ENCODE measurements around the gene TRPM5. TPM values are rescaled to one million over a fixed set of nuclear protein-coding genes. Genes with fewer than 3 reads are reported as not detected.

Gene TRPM5
- total and polyA plus RNA-seq, 9 of the 15 experiments (the other 6 are each of a cell fraction or from before 2014, with no cell fraction given), result not detected

DNA sequence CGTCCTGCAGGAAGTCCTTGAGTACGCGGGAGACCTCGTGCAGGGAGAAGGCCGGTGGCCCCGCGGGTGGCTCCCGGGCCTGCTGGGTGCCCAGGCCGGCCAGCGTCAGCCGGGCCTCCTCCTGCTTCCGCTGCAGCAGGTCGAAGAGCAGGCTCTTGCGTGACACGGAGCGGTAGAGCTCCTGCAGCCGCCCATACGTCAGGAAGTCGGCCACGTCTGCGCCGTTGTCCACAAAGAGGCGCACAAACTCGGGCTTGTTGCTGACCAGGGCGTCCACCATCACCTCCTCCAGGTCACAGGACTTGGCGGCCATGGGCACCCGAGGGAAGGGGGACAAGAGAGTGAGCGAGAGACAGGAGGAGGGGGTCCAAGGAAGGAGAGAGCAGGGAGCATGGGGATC lies 29.1 kb downstream of the TRPM5 start:
- no TSS peak for BruUV-seq (replicated peaks)
- peaks cover 12 to 74% of the 10 kb centered on the region in 2 experiments; a peak in 4 of 5 replicates for H3K27me3 ChIP-seq (ENCODE audit: control insufficient read depth in 2 of 2, insufficient read depth in 2 of 2, low read length in 2 of 2)
- CTCF ChIA-PET (ENCODE audit: low intra/inter-chr PET ratio), result interaction anchor here (0.6 kb wide), 1 partner anchor 115 kb away, joined by 3 read pairs; no protein-coding TSS in a partner anchor
- H3K4me2 ChIP-seq (ENCODE audit: insufficient read depth, low read length), result no peak overlapping the region
- H3K4me3 ChIP-seq, result no peak overlapping the region
- FAIRE-seq (no peak), ATAC-seq (no peak), DNase-seq (ENCODE audit: extremely low read depth in 1 of 4, low spot score in 3 of 4) (no peak)
- no peaks in the 10 kb centered on the region for H3K9me3 ChIP-seq (replicated peaks; ENCODE audit: control insufficient read depth, insufficient read depth, low read depth, low read length)
- no peak overlapping the region for H3K27ac ChIP-seq (ENCODE audit: extremely low read depth, low read depth, low read length)
- H2AFZ ChIP-seq (ENCODE audit: low read depth, low read length), result no peak overlapping the region
- WGBS (ENCODE audit: insufficient coverage, low coverage, missing lambda C conversion rate), result 27% methylated on average over 25 of the region's 28 CpGs
- intact Hi-C loops (cut with micrococcal nuclease), result no loop called here
- POLR2A ChIA-PET, result no interaction called here
- in situ Hi-C loops (cut with MboI), result loop anchor here (5.0 kb wide), 2 partner anchors 103 to 213 kb away; no protein-coding TSS in a partner anchor
- 0 out of 4 replicates have a peak overlapping the region, but pooled peaks of 1 of the 2 experiments have one; percentile 45 for H3K9ac ChIP-seq (ENCODE audit: insufficient read depth in 1 of 2, low read depth in 2 of 2, low read length in 2 of 2)
- no peaks in the 10 kb centered on the region for H3K36me3 ChIP-seq (ENCODE audit: control insufficient read depth, insufficient read depth, low read length)
- H3K9me1 ChIP-seq (ENCODE audit: control insufficient read depth, insufficient read depth, low read length), result no peaks in the 10 kb centered on the region
- peaks cover 11% of the 10 kb centered on the region; the same call in 1 of the 2 replicates for H4K20me1 ChIP-seq (replicated peaks; ENCODE audit: control insufficient read depth, insufficient read depth, low read length)
- H3K79me2 ChIP-seq (ENCODE audit: control insufficient read depth, insufficient read depth, low read length), result no peaks in the 10 kb centered on the region
- TF ChIP-seq FOSL1 (tag; conservative IDR thresholded peaks at IDR 0.05) (no peak), TRIM28 (IDR thresholded peaks at IDR 0.05) (no peak)
- peaks cover 0 to 76% of the 10 kb centered on the region in 2 experiments; a peak in 3 of 5 replicates for H3K4me1 ChIP-seq (replicated peaks in 1 of 2; ENCODE audit: control insufficient read depth in 2 of 2, insufficient read depth in 2 of 2, low read length in 2 of 2)

DNA sequence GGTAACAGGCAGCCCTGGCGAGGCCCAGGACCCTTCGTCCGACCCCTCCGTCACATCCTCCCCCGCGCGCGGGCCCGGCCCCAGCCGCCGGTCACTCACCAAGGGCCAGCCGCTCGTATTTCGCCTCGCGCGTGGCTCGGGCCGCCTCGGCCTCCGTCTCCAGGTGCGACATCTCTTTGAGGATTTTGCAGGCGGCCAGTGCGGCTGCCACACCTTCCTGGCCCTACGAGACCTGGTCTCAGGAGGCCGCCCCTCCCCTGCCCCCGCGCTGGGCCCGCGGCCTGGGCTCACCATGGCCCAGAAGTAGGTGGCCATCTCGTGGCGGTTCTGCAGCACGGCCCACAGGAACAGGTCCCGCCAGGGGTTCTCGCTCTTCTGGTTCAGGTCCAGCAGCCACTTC lies 29.7 kb downstream of the TRPM5 start:
- in situ Hi-C loops (cut with MboI) (loop anchor here (5.0 kb wide), 2 partner anchors 102 to 212 kb away; no protein-coding TSS in a partner anchor), intact Hi-C loops (cut with micrococcal nuclease) (no loop called here)
- H3K79me2 ChIP-seq (ENCODE audit: control insufficient read depth, insufficient read depth, low read length), result no peaks in the 10 kb centered on the region
- ATAC-seq (no peak), FAIRE-seq (no peak), DNase-seq (ENCODE audit: extremely low read depth in 1 of 4, low spot score in 3 of 4) (no peak)
- peaks cover 0 to 76% of the 10 kb centered on the region in 2 experiments; a peak in 3 of 5 replicates for H3K4me1 ChIP-seq (replicated peaks in 1 of 2; ENCODE audit: control insufficient read depth in 2 of 2, insufficient read depth in 2 of 2, low read length in 2 of 2)
- H3K36me3 ChIP-seq (ENCODE audit: control insufficient read depth, insufficient read depth, low read length), result no peaks in the 10 kb centered on the region
- WGBS (ENCODE audit: insufficient coverage, low coverage, missing lambda C conversion rate), result 48% methylated on average over 35 of the region's 35 CpGs
- BruUV-seq (replicated peaks), result no TSS peak
- no peaks in the 10 kb centered on the region for H3K9me1 ChIP-seq (ENCODE audit: control insufficient read depth, insufficient read depth, low read length)
- H3K4me3 ChIP-seq, result no peak overlapping the region
- ChIA-PET CTCF (ENCODE audit: low intra/inter-chr PET ratio) (no interaction called here), POLR2A (no interaction called here)
- TF ChIP-seq, protein P1, sequence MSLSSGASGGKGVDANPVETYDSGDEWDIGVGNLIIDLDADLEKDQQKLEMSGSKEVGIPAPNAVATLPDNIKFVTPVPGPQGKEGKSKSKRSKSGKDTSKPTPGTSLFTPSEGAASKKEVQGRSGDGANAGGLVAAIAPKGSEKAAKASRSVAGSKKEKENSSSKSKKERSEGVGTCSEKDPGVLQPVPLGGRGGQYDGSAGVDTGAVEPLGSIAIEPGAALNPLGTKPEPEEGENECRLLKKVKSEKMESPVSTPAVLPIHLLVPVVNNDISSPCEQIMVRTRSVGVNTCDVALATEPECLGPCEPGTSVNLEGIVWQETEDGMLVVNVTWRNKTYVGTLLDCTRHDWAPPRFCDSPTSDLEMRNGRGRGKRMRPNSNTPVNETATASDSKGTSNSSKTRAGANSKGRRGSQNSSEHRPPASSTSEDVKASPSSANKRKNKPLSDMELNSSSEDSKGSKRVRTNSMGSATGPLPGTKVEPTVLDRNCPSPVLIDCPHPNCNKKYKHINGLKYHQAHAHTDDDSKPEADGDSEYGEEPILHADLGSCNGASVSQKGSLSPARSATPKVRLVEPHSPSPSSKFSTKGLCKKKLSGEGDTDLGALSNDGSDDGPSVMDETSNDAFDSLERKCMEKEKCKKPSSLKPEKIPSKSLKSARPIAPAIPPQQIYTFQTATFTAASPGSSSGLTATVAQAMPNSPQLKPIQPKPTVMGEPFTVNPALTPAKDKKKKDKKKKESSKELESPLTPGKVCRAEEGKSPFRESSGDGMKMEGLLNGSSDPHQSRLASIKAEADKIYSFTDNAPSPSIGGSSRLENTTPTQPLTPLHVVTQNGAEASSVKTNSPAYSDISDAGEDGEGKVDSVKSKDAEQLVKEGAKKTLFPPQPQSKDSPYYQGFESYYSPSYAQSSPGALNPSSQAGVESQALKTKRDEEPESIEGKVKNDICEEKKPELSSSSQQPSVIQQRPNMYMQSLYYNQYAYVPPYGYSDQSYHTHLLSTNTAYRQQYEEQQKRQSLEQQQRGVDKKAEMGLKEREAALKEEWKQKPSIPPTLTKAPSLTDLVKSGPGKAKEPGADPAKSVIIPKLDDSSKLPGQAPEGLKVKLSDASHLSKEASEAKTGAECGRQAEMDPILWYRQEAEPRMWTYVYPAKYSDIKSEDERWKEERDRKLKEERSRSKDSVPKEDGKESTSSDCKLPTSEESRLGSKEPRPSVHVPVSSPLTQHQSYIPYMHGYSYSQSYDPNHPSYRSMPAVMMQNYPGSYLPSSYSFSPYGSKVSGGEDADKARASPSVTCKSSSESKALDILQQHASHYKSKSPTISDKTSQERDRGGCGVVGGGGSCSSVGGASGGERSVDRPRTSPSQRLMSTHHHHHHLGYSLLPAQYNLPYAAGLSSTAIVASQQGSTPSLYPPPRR (CRISPR knock-in tag; IDR thresholded peaks at IDR 0.05; ENCODE audit: borderline replicate concordance), result no peak
- TF ChIP-seq RAD21 (CRISPR knock-in tag; conservative IDR thresholded peaks at IDR 0.05 in 1 of 2, IDR thresholded peaks at IDR 0.05 in 1 of 2) (peak in 1 of 2 experiments; percentile 23; a peak in 1 of 4 replicates), ASH1L (IDR thresholded peaks at IDR 0.05; ENCODE audit: borderline replicate concordance, low read depth, partially characterized antibody) (no peak)
- TF ChIP-seq, protein P2, sequence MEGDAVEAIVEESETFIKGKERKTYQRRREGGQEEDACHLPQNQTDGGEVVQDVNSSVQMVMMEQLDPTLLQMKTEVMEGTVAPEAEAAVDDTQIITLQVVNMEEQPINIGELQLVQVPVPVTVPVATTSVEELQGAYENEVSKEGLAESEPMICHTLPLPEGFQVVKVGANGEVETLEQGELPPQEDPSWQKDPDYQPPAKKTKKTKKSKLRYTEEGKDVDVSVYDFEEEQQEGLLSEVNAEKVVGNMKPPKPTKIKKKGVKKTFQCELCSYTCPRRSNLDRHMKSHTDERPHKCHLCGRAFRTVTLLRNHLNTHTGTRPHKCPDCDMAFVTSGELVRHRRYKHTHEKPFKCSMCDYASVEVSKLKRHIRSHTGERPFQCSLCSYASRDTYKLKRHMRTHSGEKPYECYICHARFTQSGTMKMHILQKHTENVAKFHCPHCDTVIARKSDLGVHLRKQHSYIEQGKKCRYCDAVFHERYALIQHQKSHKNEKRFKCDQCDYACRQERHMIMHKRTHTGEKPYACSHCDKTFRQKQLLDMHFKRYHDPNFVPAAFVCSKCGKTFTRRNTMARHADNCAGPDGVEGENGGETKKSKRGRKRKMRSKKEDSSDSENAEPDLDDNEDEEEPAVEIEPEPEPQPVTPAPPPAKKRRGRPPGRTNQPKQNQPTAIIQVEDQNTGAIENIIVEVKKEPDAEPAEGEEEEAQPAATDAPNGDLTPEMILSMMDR (IDR thresholded peaks at IDR 0.05 in 2 of 3, conservative IDR thresholded peaks at IDR 0.05 in 1 of 3; ENCODE audit: insufficient read depth in 2 of 3, low read depth in 1 of 3, low read length in 3 of 3), result 0 out of 6 replicates have a peak, but pooled peaks of 1 of the 3 experiments have one; percentile 9
- H3K4me2 ChIP-seq (ENCODE audit: insufficient read depth, low read length), result no peak overlapping the region
- no peak overlapping the region for H3K27ac ChIP-seq (ENCODE audit: extremely low read depth, low read depth, low read length)
- H2AFZ ChIP-seq (ENCODE audit: low read depth, low read length), result no peak overlapping the region
- H3K9me3 ChIP-seq (replicated peaks; ENCODE audit: control insufficient read depth, insufficient read depth, low read depth, low read length), result no peaks in the 10 kb centered on the region
- peaks cover 11% of the 10 kb centered on the region; the same call in 1 of the 2 replicates for H4K20me1 ChIP-seq (replicated peaks; ENCODE audit: control insufficient read depth, insufficient read depth, low read length)
- H3K27me3 ChIP-seq (ENCODE audit: control insufficient read depth in 2 of 2, insufficient read depth in 2 of 2, low read length in 2 of 2), result peaks cover 13 to 80% of the 10 kb centered on the region in 2 experiments; a peak in 4 of 5 replicates
- no peak overlapping the region for H3K9ac ChIP-seq (ENCODE audit: insufficient read depth in 1 of 2, low read depth in 2 of 2, low read length in 2 of 2)

All from K562 (cell line).